Measurements from ENCODE around the gene LTBP3. TPM values are rescaled to one million over a fixed set of nuclear protein-coding genes. Genes with fewer than 3 reads are reported as not detected.
A peak's percentile ranks its signal among the peaks of the same experiment; 100 is the strongest.
"Not testable (repeated sequence)": the region's sequence is repeated elsewhere in the genome, so short reads cannot be mapped to it uniquely, and the experiment has no call there.

The LTBP3 gene
- total and polyA plus RNA-seq, 2 of the 13 experiments (the other 11 are each of a cell fraction or from before 2014, with no cell fraction given), result 12.2 to 68.1 TPM

GRCh38 chr11:65522718-65523630 lies 35.2 kb downstream of the LTBP3 start:
- Histone ChIP-seq H3K4me3 (replicated peaks in 1 of 3; ENCODE audit: insufficient read depth in 1 of 3, low read depth in 2 of 3, low read length in 3 of 3) (peak overlapping the region; percentile 60 to 77 (median 63)), H3K9ac (ENCODE audit: insufficient read depth, low read depth, low read length) (peak overlapping the region; percentile 26), H3K4me2 (ENCODE audit: low read depth, low read length) (peak overlapping the region; percentile 96), H3K27ac (ENCODE audit: extremely low read length, insufficient read depth, low read length) (peak overlapping the region; percentile 39), H3K4me1 (ENCODE audit: insufficient read depth, low read length) (peaks cover 56% of the 10 kb centered on the region), H3K79me2 (ENCODE audit: insufficient read depth, low read length) (peaks cover 17% of the 10 kb centered on the region)
- in situ Hi-C loops (cut with HindIII; ENCODE audit: extremely low pct_ligation_motif_present, low pct_unique_long_range_greater_than_20kb); BruUV-seq (replicated peaks); intact Hi-C loops (cut with micrococcal nuclease; ENCODE audit: unreplicated experiment); CTCF ChIA-PET (ENCODE audit: low intra/inter-chr PET ratio, low total read pairs); H3K27me3 ChIP-seq (ENCODE audit: control insufficient read depth in 1 of 2, insufficient read depth in 2 of 2, low read length in 2 of 2); H4K20me1 ChIP-seq (ENCODE audit: insufficient read depth, low read length); H3K36me3 ChIP-seq (replicated peaks in 1 of 2; ENCODE audit: control insufficient read depth in 1 of 2, insufficient read depth in 2 of 2, low read length in 2 of 2); H2AFZ ChIP-seq (ENCODE audit: low read length); H3K9me3 ChIP-seq (ENCODE audit: low read length); DNase-seq (ENCODE audit: low spot score); TF ChIP-seq FOXA1 (IDR thresholded peaks at IDR 0.05); EP300 (CRISPR knock-in tag; IDR thresholded peaks at IDR 0.05; ENCODE audit: borderline replicate concordance): not testable (repeated sequence)
- under 1% methylated on average over 18 of the region's 18 CpGs for WGBS (ENCODE audit: low lambda C conversion rate)
- FAIRE-seq (peak; percentile 56), ATAC-seq (peak; percentile 34)
- POLR2A ChIA-PET, result interaction anchor here (1.0 to 4.4 kb wide), 3 partner anchors 24 to 104 kb away, joined by 4 to 35 read pairs (median 12); partner anchors contain the start of gene MALAT1
- TF ChIP-seq RARA (CRISPR knock-in tag; IDR thresholded peaks at IDR 0.05) (peak; percentile 30), TEAD3 (CRISPR knock-in tag; optimal IDR thresholded peaks at IDR 0.05; ENCODE audit: borderline replicate concordance) (peak; percentile 45), PITX1 (CRISPR knock-in tag; IDR thresholded peaks at IDR 0.05) (peak; percentile 94), ARID2 (CRISPR knock-in tag; IDR thresholded peaks at IDR 0.05; ENCODE audit: borderline replicate concordance) (0 out of 2 replicates have a peak, but pooled peaks have one; percentile 54), FOXA1 (CRISPR knock-in tag; IDR thresholded peaks at IDR 0.05) (peak; percentile 22; the same call in 1 of the 2 replicates), EP300 (IDR thresholded peaks at IDR 0.05; ENCODE audit: low read depth in 2 of 2, low read length in 2 of 2) (peak in 1 of 2 experiments; percentile 17; a peak in 2 of 4 replicates), POLR2A (IDR thresholded peaks at IDR 0.05; ENCODE audit: insufficient read depth in 1 of 2, low read depth in 2 of 2, low read length in 2 of 2) (0 out of 4 replicates have a peak, but pooled peaks of 1 of the 2 experiments have one; percentile 2)
- TF ChIP-seq, protein P1, sequence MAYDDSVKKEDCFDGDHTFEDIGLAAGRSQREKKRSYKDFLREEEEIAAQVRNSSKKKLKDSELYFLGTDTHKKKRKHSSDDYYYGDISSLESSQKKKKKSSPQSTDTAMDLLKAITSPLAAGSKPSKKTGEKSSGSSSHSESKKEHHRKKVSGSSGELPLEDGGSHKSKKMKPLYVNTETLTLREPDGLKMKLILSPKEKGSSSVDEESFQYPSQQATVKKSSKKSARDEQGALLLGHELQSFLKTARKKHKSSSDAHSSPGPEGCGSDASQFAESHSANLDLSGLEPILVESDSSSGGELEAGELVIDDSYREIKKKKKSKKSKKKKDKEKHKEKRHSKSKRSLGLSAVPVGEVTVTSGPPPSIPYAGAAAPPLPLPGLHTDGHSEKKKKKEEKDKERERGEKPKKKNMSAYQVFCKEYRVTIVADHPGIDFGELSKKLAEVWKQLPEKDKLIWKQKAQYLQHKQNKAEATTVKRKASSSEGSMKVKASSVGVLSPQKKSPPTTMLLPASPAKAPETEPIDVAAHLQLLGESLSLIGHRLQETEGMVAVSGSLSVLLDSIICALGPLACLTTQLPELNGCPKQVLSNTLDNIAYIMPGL (CRISPR knock-in tag; IDR thresholded peaks at IDR 0.05; ENCODE audit: borderline replicate concordance in 1 of 2, low read depth in 1 of 2), result peak in 1 of 2 experiments; percentile 21; a peak in 1 of 4 replicates
- TF ChIP-seq, protein P2, sequence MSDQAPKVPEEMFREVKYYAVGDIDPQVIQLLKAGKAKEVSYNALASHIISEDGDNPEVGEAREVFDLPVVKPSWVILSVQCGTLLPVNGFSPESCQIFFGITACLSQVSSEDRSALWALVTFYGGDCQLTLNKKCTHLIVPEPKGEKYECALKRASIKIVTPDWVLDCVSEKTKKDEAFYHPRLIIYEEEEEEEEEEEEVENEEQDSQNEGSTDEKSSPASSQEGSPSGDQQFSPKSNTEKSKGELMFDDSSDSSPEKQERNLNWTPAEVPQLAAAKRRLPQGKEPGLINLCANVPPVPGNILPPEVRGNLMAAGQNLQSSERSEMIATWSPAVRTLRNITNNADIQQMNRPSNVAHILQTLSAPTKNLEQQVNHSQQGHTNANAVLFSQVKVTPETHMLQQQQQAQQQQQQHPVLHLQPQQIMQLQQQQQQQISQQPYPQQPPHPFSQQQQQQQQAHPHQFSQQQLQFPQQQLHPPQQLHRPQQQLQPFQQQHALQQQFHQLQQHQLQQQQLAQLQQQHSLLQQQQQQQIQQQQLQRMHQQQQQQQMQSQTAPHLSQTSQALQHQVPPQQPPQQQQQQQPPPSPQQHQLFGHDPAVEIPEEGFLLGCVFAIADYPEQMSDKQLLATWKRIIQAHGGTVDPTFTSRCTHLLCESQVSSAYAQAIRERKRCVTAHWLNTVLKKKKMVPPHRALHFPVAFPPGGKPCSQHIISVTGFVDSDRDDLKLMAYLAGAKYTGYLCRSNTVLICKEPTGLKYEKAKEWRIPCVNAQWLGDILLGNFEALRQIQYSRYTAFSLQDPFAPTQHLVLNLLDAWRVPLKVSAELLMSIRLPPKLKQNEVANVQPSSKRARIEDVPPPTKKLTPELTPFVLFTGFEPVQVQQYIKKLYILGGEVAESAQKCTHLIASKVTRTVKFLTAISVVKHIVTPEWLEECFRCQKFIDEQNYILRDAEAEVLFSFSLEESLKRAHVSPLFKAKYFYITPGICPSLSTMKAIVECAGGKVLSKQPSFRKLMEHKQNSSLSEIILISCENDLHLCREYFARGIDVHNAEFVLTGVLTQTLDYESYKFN (CRISPR knock-in tag; conservative IDR thresholded peaks at IDR 0.05), result peak; percentile 55
- TF ChIP-seq, protein P3, sequence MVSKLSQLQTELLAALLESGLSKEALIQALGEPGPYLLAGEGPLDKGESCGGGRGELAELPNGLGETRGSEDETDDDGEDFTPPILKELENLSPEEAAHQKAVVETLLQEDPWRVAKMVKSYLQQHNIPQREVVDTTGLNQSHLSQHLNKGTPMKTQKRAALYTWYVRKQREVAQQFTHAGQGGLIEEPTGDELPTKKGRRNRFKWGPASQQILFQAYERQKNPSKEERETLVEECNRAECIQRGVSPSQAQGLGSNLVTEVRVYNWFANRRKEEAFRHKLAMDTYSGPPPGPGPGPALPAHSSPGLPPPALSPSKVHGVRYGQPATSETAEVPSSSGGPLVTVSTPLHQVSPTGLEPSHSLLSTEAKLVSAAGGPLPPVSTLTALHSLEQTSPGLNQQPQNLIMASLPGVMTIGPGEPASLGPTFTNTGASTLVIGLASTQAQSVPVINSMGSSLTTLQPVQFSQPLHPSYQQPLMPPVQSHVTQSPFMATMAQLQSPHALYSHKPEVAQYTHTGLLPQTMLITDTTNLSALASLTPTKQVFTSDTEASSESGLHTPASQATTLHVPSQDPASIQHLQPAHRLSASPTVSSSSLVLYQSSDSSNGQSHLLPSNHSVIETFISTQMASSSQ (IDR thresholded peaks at IDR 0.05; ENCODE audit: low read depth), result peak; percentile 61; the same call in 1 of the 2 replicates
- TF ChIP-seq, protein P3 (CRISPR knock-in tag; IDR thresholded peaks at IDR 0.05; ENCODE audit: borderline replicate concordance), result 0 out of 2 replicates have a peak, but pooled peaks have one; percentile 46
